ENCODE data around the gene RNF224. TPM values are rescaled to one million over a fixed set of nuclear protein-coding genes. Genes with fewer than 3 reads are reported as not detected.

RNF224 gene
- total RNA-seq, 3 donors from 2014 or later: not detected

DNA sequence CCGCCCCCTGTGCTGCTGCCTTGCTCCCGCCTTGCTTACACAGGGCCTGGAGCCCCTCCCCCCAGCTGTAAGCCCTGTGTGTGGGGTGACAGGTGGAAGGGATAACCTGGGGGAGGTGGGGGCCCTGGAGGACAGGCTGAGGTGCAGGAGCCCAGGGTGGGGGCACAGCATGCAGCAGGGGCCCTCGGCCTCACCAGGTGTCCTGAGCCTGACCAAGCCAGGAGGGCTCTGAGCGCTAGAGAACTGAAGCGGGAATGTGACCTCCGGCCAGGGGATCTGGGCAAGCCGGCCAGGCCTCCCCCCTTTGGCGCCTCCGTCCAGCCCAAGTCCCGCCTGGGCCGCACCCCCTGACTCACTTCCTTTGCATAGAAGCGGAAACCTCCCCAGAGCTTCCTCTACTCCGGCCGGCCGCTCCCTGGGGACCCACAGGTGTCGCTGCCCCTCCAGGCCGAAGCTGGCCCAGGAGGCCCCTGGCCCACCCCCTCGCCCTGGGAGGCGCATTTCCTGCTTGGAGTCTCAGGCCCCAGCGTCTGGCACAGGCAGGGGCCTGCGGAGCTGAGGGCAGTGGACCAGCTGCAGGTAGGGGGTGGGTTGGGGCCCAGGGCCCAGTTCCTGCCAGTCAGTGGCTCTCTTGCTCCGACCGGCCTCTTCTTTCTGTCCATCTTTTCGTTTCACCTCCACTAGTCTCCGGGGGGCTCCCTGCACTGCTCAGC, 50.2 kb downstream of the RNF224 start, which contains the start of gene TOR4A:
Gene TOR4A, plus strand, starts transcription at position 398 of the 713 bp plus-strand sequence. CDS start 964 bp downstream, outside the sequence.
- TF ChIP-seq CTCF (IDR thresholded peaks at IDR 0.05): peak; percentile 25
- peaks cover 3% of the 10 kb centered on the region for H3K36me3 ChIP-seq (ENCODE audit: low read depth)
- peaks cover 34% of the 10 kb centered on the region for H3K4me1 ChIP-seq (ENCODE audit: low read depth)

GRCh38 chr9:137278061-137278701, 50.9 kb downstream of the RNF224 start:
- intact Hi-C loops (cut with DNase I, micrococcal nuclease): no loop called here
- peaks cover 3% of the 10 kb centered on the region for H3K36me3 ChIP-seq (ENCODE audit: low read depth)
- H3K4me1 ChIP-seq (ENCODE audit: low read depth): peaks cover 34% of the 10 kb centered on the region
- DNase-seq (peak in 2 of 3 donors; percentile 71 to 78), ATAC-seq (peak; percentile 38)
- TF ChIP-seq CTCF (IDR thresholded peaks at IDR 0.05): no peak
- H3K9me3 ChIP-seq: no peaks in the 10 kb centered on the region
- H3K4me3 ChIP-seq: peak overlapping the region; percentile 42

More for the DNA sequence above, 50.2 kb downstream of the RNF224 start, which contains the start of gene TOR4A:
- intact Hi-C loops (cut with DNase I, micrococcal nuclease): no loop called here
- no peaks in the 10 kb centered on the region for H3K9me3 ChIP-seq
- DNase-seq: peak; percentile 91 to 95 (median 92)
- peak within 1 kb of the TSS; percentile 42 for H3K4me3 ChIP-seq
- peak; percentile 85 for ATAC-seq

Other genes with a start within 250 kb of the RNF224 start
- 10 to 100 TPM in 2 of 3 donors, 1 to 10 TPM in 1; 2.5 to 45.4 (median 16.1) TPM for gene PTGDS, start 250.0 kb upstream of the RNF224 start, total RNA-seq
- gene LCNL1, start 244.5 kb upstream of the RNF224 start, total RNA-seq: under 1 TPM in 2 of 3 donors, not detected in 1; 0.17 to 0.76 TPM
- 10 to 100 TPM; 32.0 to 39.9 (median 34.1) TPM for gene PAXX, start 235.1 kb upstream of the RNF224 start, total RNA-seq
- gene CLIC3, start 230.9 kb upstream of the RNF224 start, total RNA-seq: 1 to 10 TPM in 1 of 3 donors, under 1 TPM in 2; 0.82 to 1.9 (median 0.99) TPM
- 10 to 100 TPM; 20.1 to 77.2 (median 48.0) TPM for gene ABCA2, start 199.3 kb upstream of the RNF224 start, total RNA-seq
- gene FUT7, start 195.4 kb upstream of the RNF224 start, total RNA-seq: under 1 TPM in 2 of 3 donors, not detected in 1; 0.14 to 0.27 TPM
- gene NPDC1, start 181.3 kb upstream of the RNF224 start, total RNA-seq: 100 to 1,000 TPM in 1 of 3 donors, 10 to 100 TPM in 2; 78.6 to 177 (median 83.0) TPM
- gene ENTPD2, start 173.4 kb upstream of the RNF224 start, total RNA-seq: 10 to 100 TPM in 2 of 3 donors, 1 to 10 TPM in 1; 7.7 to 26.8 (median 10.7) TPM
- 10 to 100 TPM in 1 of 3 donors, 1 to 10 TPM in 2; 2.7 to 11.2 (median 6.0) TPM for gene SAPCD2, start 156.9 kb upstream of the RNF224 start, total RNA-seq
- gene UAP1L1, start 150.0 kb upstream of the RNF224 start, total RNA-seq: 10 to 100 TPM; 10.5 to 13.6 (median 12.8) TPM
- gene MAN1B1, start 140.5 kb upstream of the RNF224 start, total RNA-seq: 10 to 100 TPM; 36.1 to 55.4 (median 52.7) TPM
- 100 to 1,000 TPM in 1 of 3 donors, 10 to 100 TPM in 2; 47.0 to 114 (median 51.5) TPM for gene DPP7, start 112.8 kb upstream of the RNF224 start, total RNA-seq
- gene GRIN1, start 88.3 kb upstream of the RNF224 start, total RNA-seq: 1 to 10 TPM in 1 of 3 donors, under 1 TPM in 1, not detected in 1; 0.36 to 2.6 TPM
- 10 to 100 TPM; 18.7 to 63.0 (median 58.9) TPM for gene LRRC26, start 57.5 kb upstream of the RNF224 start, total RNA-seq
- 1 to 10 TPM in 1 of 3 donors, not detected in 2; 1.0 TPM for gene TMEM210, start 55.4 kb upstream of the RNF224 start, total RNA-seq
- 10 to 100 TPM; 60.8 to 65.9 (median 61.7) TPM for gene ANAPC2, start 38.9 kb upstream of the RNF224 start, total RNA-seq
- 10 to 100 TPM; 56.7 to 71.1 (median 64.0) TPM for gene SSNA1, start 38.8 kb upstream of the RNF224 start, total RNA-seq
- gene TPRN, start 26.8 kb upstream of the RNF224 start, total RNA-seq: 100 to 1,000 TPM in 2 of 3 donors, 10 to 100 TPM in 1; 73.8 to 170 (median 122) TPM
- 10 to 100 TPM; 30.6 to 40.4 (median 40.0) TPM for gene TMEM203, start 21.9 kb upstream of the RNF224 start, total RNA-seq
- gene NDOR1, start 21.8 kb upstream of the RNF224 start, total RNA-seq: 10 to 100 TPM; 15.9 to 19.7 (median 19.0) TPM
- gene RNF208, start 5.3 kb upstream of the RNF224 start, total RNA-seq: 1 to 10 TPM; 5.3 to 7.1 (median 5.8) TPM
- gene CYSRT1, start 2.3 kb upstream of the RNF224 start, total RNA-seq: not detected
- not detected for gene SLC34A3, start 3.4 kb downstream of the RNF224 start, total RNA-seq
- 100 to 1,000 TPM; 286 to 379 (median 332) TPM for gene TUBB4B, start 13.8 kb downstream of the RNF224 start, total RNA-seq
- gene STPG3, start 23.8 kb downstream of the RNF224 start, total RNA-seq: not detected
- gene NELFB, start 27.8 kb downstream of the RNF224 start, total RNA-seq: 10 to 100 TPM; 52.9 to 66.2 (median 60.5) TPM
- 10 to 100 TPM; 23.3 to 48.6 (median 45.3) TPM for gene TOR4A, start 50.2 kb downstream of the RNF224 start, total RNA-seq
- gene NRARP, start 74.8 kb downstream of the RNF224 start, total RNA-seq: 100 to 1,000 TPM in 2 of 3 donors, 10 to 100 TPM in 1; 61.4 to 171 (median 146) TPM
- 10 to 100 TPM; 39.4 to 56.7 (median 40.1) TPM for gene EXD3, start 195.7 kb downstream of the RNF224 start, total RNA-seq
- 10 to 100 TPM; 18.0 to 41.5 (median 27.2) TPM for gene NOXA1, start 195.9 kb downstream of the RNF224 start, total RNA-seq
- 100 to 1,000 TPM in 1 of 3 donors, 10 to 100 TPM in 2; 36.7 to 127 (median 74.8) TPM for gene ENTPD8, start 213.9 kb downstream of the RNF224 start, total RNA-seq
- 10 to 100 TPM; 30.1 to 48.0 (median 43.4) TPM for gene NSMF, start 231.8 kb downstream of the RNF224 start, total RNA-seq

All from mucosa of descending colon (tissue), 3 donors.